HepG2 (cell line): ENCODE results near the gene PRR11. TPM values are rescaled to one million over a fixed set of nuclear protein-coding genes. Genes with fewer than 3 reads are reported as not detected.
A peak's percentile ranks its signal among the peaks of the same experiment; 100 is the strongest.

Source experiments
- AHR ChIP-seq: IDR thresholded peaks from 2 replicates; pipeline ENCODE4 v1.6.1; 2018; ENCODE audit warnings: missing genetic modification reagents, missing compliant biosample characterization
- ATF5 ChIP-seq: sonication (generic); formaldehyde crosslinking; IDR thresholded peaks from 2 replicates; pipeline ENCODE4 v1.4.0; 2020; ENCODE audit warnings: mild to moderate bottlenecking, low read depth, missing genetic modification reagents
- FIP1L1 ChIP-seq: fragments of 200-400 bp; formaldehyde crosslinking; IDR thresholded peaks from 2 replicates; pipeline ENCODE4 v1.6.1; 2018; ENCODE audit warnings: low read depth, mild to moderate bottlenecking, low read length, moderate library complexity, borderline replicate concordance; ENCODE audit not compliant: insufficient read depth
- JARID2 ChIP-seq: sonication (generic); formaldehyde crosslinking; IDR thresholded peaks from 2 replicates; pipeline ENCODE4 v1.8.1; 2023; ENCODE audit warnings: missing genetic modification reagents, inconsistent platforms; ENCODE audit not compliant: insufficient replicate concordance
- KDM5A ChIP-seq: fragments of 200-600 bp; sonication (generic); IDR thresholded peaks from 2 replicates; pipeline ENCODE4 v1.7.0; 2018; ENCODE audit warnings: antibody characterized with exemption, mild to moderate bottlenecking, low read length, borderline replicate concordance
- LCORL ChIP-seq, 2 experiments: fragments of 450-650 bp in 1 of 2; sonication (generic) in 1 of 2; formaldehyde crosslinking in 1 of 2; IDR thresholded peaks; 2 replicates each; pipeline versions ENCODE4 v1.5.0 to v1.6.1; 2017 to 2020; ENCODE audit warnings: antibody characterized with exemption in 1 of 2, missing genetic modification reagents in 1 of 2
- MAFF ChIP-seq: IDR thresholded peaks from 2 replicates; pipeline ENCODE4 v1.6.1; 2011; ENCODE audit warnings: low read depth, low read length, improper control_type of control experiment
- MAFG ChIP-seq: sonication (generic); formaldehyde crosslinking; IDR thresholded peaks from 2 replicates; pipeline ENCODE4 v1.5.1; 2020; ENCODE audit warnings: mild to moderate bottlenecking, missing genetic modification reagents
- MAZ ChIP-seq, 2 experiments: sonication (generic) in 1 of 2; formaldehyde crosslinking in 1 of 2; IDR thresholded peaks; 2 replicates each; pipeline versions ENCODE4 v1.5.0 to v1.6.1; 2012 to 2020; ENCODE audit warnings: low read depth in 2 of 2, mild to moderate bottlenecking in 2 of 2, borderline replicate concordance in 1 of 2, improper control_type of control experiment in 1 of 2, low read length in 1 of 2, missing genetic modification reagents in 1 of 2, moderate library complexity in 1 of 2
- MTF1 ChIP-seq: sonication (generic); formaldehyde crosslinking; IDR thresholded peaks from 2 replicates; pipeline ENCODE4 v1.5.0; 2020; ENCODE audit warnings: missing genetic modification reagents
- NAIF1 ChIP-seq: sonication (generic); formaldehyde crosslinking; IDR thresholded peaks from 2 replicates; pipeline ENCODE4 v1.5.0; 2020; ENCODE audit warnings: mild to moderate bottlenecking, missing genetic modification reagents, borderline replicate concordance
- NR3C1 ChIP-seq: sonication (generic); formaldehyde crosslinking; IDR thresholded peaks from 2 replicates; pipeline ENCODE4 v1.4.0; 2020; ENCODE audit warnings: missing genetic modification reagents
- SMAD3 ChIP-seq: sonication (generic); formaldehyde crosslinking; IDR thresholded peaks from 2 replicates; pipeline ENCODE4 v1.4.0; 2020; ENCODE audit warnings: missing genetic modification reagents
- SP4 ChIP-seq: sonication (generic); formaldehyde crosslinking; IDR thresholded peaks from 2 replicates; pipeline ENCODE4 v1.8.1; 2023; ENCODE audit warnings: mild to moderate bottlenecking, missing genetic modification reagents
- TBX2 ChIP-seq: sonication (generic); formaldehyde crosslinking; IDR thresholded peaks from 2 replicates; pipeline ENCODE4 v1.5.0; 2020; ENCODE audit warnings: missing genetic modification reagents, mild to moderate bottlenecking, borderline replicate concordance
- TEAD3 ChIP-seq: optimal IDR thresholded peaks from 2 replicates; pipeline ENCODE3; 2016; ENCODE audit warnings: borderline replicate concordance
- THYN1 ChIP-seq: sonication (generic); formaldehyde crosslinking; IDR thresholded peaks from 2 replicates; pipeline ENCODE4 v1.8.1; 2023; ENCODE audit warnings: low read depth, mild to moderate bottlenecking, moderate library complexity, missing genetic modification reagents, borderline replicate concordance
- TP53 ChIP-seq: sonication (generic); formaldehyde crosslinking; conservative IDR thresholded peaks from 2 replicates; pipeline ENCODE4 v1.4.0; 2020; ENCODE audit warnings: missing genetic modification reagents
- TRIM22 ChIP-seq: fragments of 450-650 bp; IDR thresholded peaks from 2 replicates; pipeline ENCODE4 v1.6.1; 2017
- XRCC5 ChIP-seq: fragments of 200-400 bp; formaldehyde crosslinking; optimal IDR thresholded peaks from 2 replicates; pipeline ENCODE3; 2017; ENCODE audit warnings: mild to moderate bottlenecking, low read length
- YY1 ChIP-seq: IDR thresholded peaks from 2 replicates; pipeline ENCODE4 v1.6.1; 2011; ENCODE audit warnings: low read length, low read depth, moderate library complexity, mild to moderate bottlenecking; ENCODE audit not compliant: insufficient read depth, insufficient replicate concordance
- ZNF224 ChIP-seq: sonication (generic); formaldehyde crosslinking; IDR thresholded peaks from 2 replicates; pipeline ENCODE4 v1.5.0; 2020; ENCODE audit warnings: mild to moderate bottlenecking, missing genetic modification reagents
- ZNF253 ChIP-seq: sonication (generic); formaldehyde crosslinking; IDR thresholded peaks from 2 replicates; pipeline ENCODE4 v1.8.0; 2022; ENCODE audit warnings: mild to moderate bottlenecking, missing genetic modification reagents, borderline replicate concordance
- ZNF550 ChIP-seq: sonication (generic); formaldehyde crosslinking; IDR thresholded peaks from 2 replicates; pipeline ENCODE4 v1.4.0; 2020; ENCODE audit warnings: mild to moderate bottlenecking, missing genetic modification reagents, borderline replicate concordance
- ZNF564 ChIP-seq: sonication (generic); formaldehyde crosslinking; IDR thresholded peaks from 2 replicates; pipeline ENCODE4 v1.8.1; 2023; ENCODE audit warnings: mild to moderate bottlenecking, missing genetic modification reagents
- ZNF605 ChIP-seq: sonication (generic); formaldehyde crosslinking; IDR thresholded peaks from 2 replicates; pipeline ENCODE4 v1.8.0; 2022; ENCODE audit warnings: mild to moderate bottlenecking, missing genetic modification reagents
- ZNF670 ChIP-seq: sonication (generic); formaldehyde crosslinking; IDR thresholded peaks from 2 replicates; pipeline ENCODE4 v1.8.0; 2022; ENCODE audit warnings: mild to moderate bottlenecking, missing genetic modification reagents, borderline replicate concordance
- polyA plus RNA-seq, 8 experiments: library from polyadenylated mRNA; depleted of rRNA in 3 of 8; stranded (reverse) in 7 of 8; unstranded in 1 of 8; fragments of >200 nt; fragmentation: Illumina TruSeq in 4 of 8; extraction: Trizol in 4 of 8; gene quantifications; 2 replicates each; pipeline versions ENCODE4 v1.2.1 to v1.2.3, GENCODE V29; 2011 to 2016; ENCODE audit warnings: low read depth in 4 of 8, missing spikeins in 1 of 8, mixed read lengths in 1 of 8; ENCODE audit not compliant: insufficient read depth in 1 of 8
- total RNA-seq, 5 experiments: library from RNA; depleted of rRNA; stranded (reverse); fragments of >200 nt; fragmentation: Illumina TruSeq; extraction: Trizol; gene quantifications; 2 replicates each; pipeline ENCODE4 v1.2.3, GENCODE V29; 2016; ENCODE audit warnings: low read depth in 1 of 5

Gene PRR11
- total and polyA plus RNA-seq, 2 of the 13 experiments (the other 11 are each of a cell fraction or from before 2014, with no cell fraction given), result 35.7 to 39.2 TPM

DNA sequence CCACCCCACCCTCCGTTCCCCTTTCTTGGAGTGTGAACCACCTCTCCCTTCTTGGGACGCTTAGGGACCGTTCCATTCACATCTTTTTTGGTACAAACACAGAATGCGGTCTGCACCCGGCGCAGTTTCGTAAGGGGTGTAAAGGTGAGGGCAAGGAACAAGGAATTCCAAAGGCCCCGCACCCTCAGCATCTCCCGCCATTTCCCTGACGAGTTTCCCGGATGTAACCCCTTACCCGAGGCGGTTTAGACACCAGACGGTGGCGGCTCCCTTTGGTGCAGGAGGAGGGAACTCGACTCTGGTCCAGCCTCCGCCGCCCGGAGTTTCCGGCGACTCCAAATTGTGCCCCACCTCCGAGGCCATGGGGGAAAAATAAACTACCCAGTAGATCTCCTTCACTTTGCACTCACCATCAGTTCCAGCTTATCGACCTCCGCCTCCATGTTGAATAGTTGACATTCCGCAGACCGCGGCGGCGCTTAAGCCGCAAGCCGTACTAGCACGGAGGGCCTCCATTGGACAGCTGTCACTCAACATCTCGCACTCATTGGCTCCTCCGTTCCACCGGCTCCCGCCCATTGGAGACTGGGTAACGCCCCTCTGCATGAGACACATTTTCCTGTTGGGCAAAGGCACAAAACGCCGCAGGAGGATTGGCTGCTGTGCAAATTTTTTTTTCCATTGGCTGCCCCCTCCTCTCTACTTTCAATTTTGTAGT lies 666 bp upstream of the PRR11 start, which contains the start of gene SKA2 (continued):
- TF ChIP-seq TP53, result no peak
- TF ChIP-seq NR3C1, result no peak
- TF ChIP-seq MAZ (IDR thresholded peaks at IDR 0.05; ENCODE audit: borderline replicate concordance, low read depth, low read length), result peak; percentile 91
- TF ChIP-seq MAZ (CRISPR knock-in tag; IDR thresholded peaks at IDR 0.05; ENCODE audit: low read depth), result peak; percentile 62
- no peak for TF ChIP-seq THYN1 (CRISPR knock-in tag)
- no peak for TF ChIP-seq ZNF550
- no peak; the same call in 1 of the 2 replicates for TF ChIP-seq AHR (CRISPR knock-in tag)
- TF ChIP-seq XRCC5, result peak; percentile 30
- peak; percentile 96 for TF ChIP-seq YY1
- no peak for TF ChIP-seq ATF5
- TF ChIP-seq LCORL (IDR thresholded peaks at IDR 0.05), result no peak
- no peak; the same call in none of the 2 replicates for TF ChIP-seq LCORL (CRISPR knock-in tag; IDR thresholded peaks at IDR 0.05)
- peak; percentile 18 for TF ChIP-seq JARID2 (CRISPR knock-in tag)
- no peak for TF ChIP-seq MAFG (CRISPR knock-in tag)
- TF ChIP-seq TRIM22, result no peak
- no peak for TF ChIP-seq MTF1 (CRISPR knock-in tag)
- TF ChIP-seq NAIF1, result peak; percentile 35; the same call in 1 of the 2 replicates
- TF ChIP-seq ZNF605, result peak; percentile 97
- no peak for TF ChIP-seq ZNF670 (CRISPR knock-in tag)
- TF ChIP-seq FIP1L1, result peak; percentile 38; the same call in 1 of the 2 replicates
- peak; percentile 16; the same call in 1 of the 2 replicates for TF ChIP-seq MAFF
- peak; percentile 100 for TF ChIP-seq TEAD3 (CRISPR knock-in tag)
- no peak for TF ChIP-seq ZNF253 (CRISPR knock-in tag)
- TF ChIP-seq ZNF564 (CRISPR knock-in tag), result peak; percentile 64; the same call in 1 of the 2 replicates
- TF ChIP-seq TBX2 (CRISPR knock-in tag), result peak; percentile 62
- TF ChIP-seq ZNF224 (CRISPR knock-in tag), result peak; percentile 93
- TF ChIP-seq KDM5A, result peak; percentile 89
- TF ChIP-seq SP4 (CRISPR knock-in tag), result peak; percentile 99
- no peak; the same call in 1 of the 2 replicates for TF ChIP-seq SMAD3 (CRISPR knock-in tag)
